ENCODE measurements around the gene MRGPRX2. TPM values are rescaled to one million over a fixed set of nuclear protein-coding genes. Genes with fewer than 3 reads are reported as not detected.

The MRGPRX2 gene
- total RNA-seq, 1 experiment from 2014 or later = not detected

GRCh38 chr11:19087658-19088057, 27.1 kb upstream of the MRGPRX2 start:
- Histone ChIP-seq H3K4me1 (no peaks in the 10 kb centered on the region), H3K9me3 (no peaks in the 10 kb centered on the region), H3K27me3 (replicated peaks; ENCODE audit: control insufficient read depth, insufficient read depth, low read length) (no peaks in the 10 kb centered on the region), H3K4me3 (ENCODE audit: low read depth, low read length) (no peak overlapping the region), H3K36me3 (ENCODE audit: control insufficient read depth, insufficient read depth, low read length) (no peaks in the 10 kb centered on the region)
- Mint-ChIP-seq H3K4me3 (ENCODE audit: unreplicated experiment) (no peak overlapping the region), H3K4me1 (ENCODE audit: low read depth, unreplicated experiment) (peaks cover 8% of the 10 kb centered on the region), H3K27me3 (ENCODE audit: insufficient read depth, unreplicated experiment) (peaks cover 8% of the 10 kb centered on the region), H3K9me3 (ENCODE audit: unreplicated experiment) (peaks cover 17% of the 10 kb centered on the region), H3K36me3 (ENCODE audit: insufficient read depth, unreplicated experiment) (no peaks in the 10 kb centered on the region), H3K27ac (ENCODE audit: unreplicated experiment) (no peak overlapping the region)
- ChIA-PET POLR2A (no interaction called here), CTCF (interaction anchor here (2.0 kb wide), 1 partner anchor 11 kb away, joined by 9 read pairs; no protein-coding TSS in a partner anchor)
- no TSS peak for BruUV-seq (replicated peaks)
- intact Hi-C loops (cut with micrococcal nuclease; ENCODE audit: unreplicated experiment) = no loop called here
- no peak for DNase-seq
- no peak for TF ChIP-seq CTCF (IDR thresholded peaks at IDR 0.05; ENCODE audit: insufficient read depth in 1 of 2, low read depth in 1 of 2, low read length in 1 of 2, severe bottlenecking in 1 of 2, unreplicated experiment in 1 of 2)

- intact Hi-C loops (cut with micrococcal nuclease; ENCODE audit: unreplicated experiment) = no loop called here
- Mint-ChIP-seq H3K36me3 (ENCODE audit: insufficient read depth, unreplicated experiment) (no peaks in the 10 kb centered on the region), H3K4me3 (ENCODE audit: unreplicated experiment) (no peak overlapping the region), H3K9me3 (ENCODE audit: unreplicated experiment) (peaks cover 17% of the 10 kb centered on the region), H3K27ac (ENCODE audit: unreplicated experiment) (no peak overlapping the region), H3K27me3 (ENCODE audit: insufficient read depth, unreplicated experiment) (peaks cover 8% of the 10 kb centered on the region), H3K4me1 (ENCODE audit: low read depth, unreplicated experiment) (no peaks in the 10 kb centered on the region)
- no peak for TF ChIP-seq CTCF (IDR thresholded peaks at IDR 0.05; ENCODE audit: insufficient read depth in 1 of 2, low read depth in 1 of 2, low read length in 1 of 2, severe bottlenecking in 1 of 2, unreplicated experiment in 1 of 2)
- H3K4me1 ChIP-seq = no peaks in the 10 kb centered on the region
- CTCF ChIA-PET = no interaction called here
- no peaks in the 10 kb centered on the region for H3K36me3 ChIP-seq (ENCODE audit: control insufficient read depth, insufficient read depth, low read length)
- POLR2A ChIA-PET = no interaction called here
- H3K9me3 ChIP-seq = no peaks in the 10 kb centered on the region
- H3K27me3 ChIP-seq (replicated peaks; ENCODE audit: control insufficient read depth, insufficient read depth, low read length) = no peaks in the 10 kb centered on the region
- no peak for DNase-seq
- no TSS peak for BruUV-seq (replicated peaks)
- H3K4me3 ChIP-seq (ENCODE audit: low read depth, low read length) = no peak overlapping the region
Observed at GRCh38 chr11:19084661-19085315, 24.3 kb upstream of the MRGPRX2 start.

GRCh38 chr11:19083166-19083565, 22.6 kb upstream of the MRGPRX2 start:
- TF ChIP-seq CTCF (IDR thresholded peaks at IDR 0.05; ENCODE audit: insufficient read depth in 1 of 2, low read depth in 1 of 2, low read length in 1 of 2, severe bottlenecking in 1 of 2, unreplicated experiment in 1 of 2) = no peak
- Histone ChIP-seq H3K9me3 (no peaks in the 10 kb centered on the region), H3K4me1 (no peaks in the 10 kb centered on the region), H3K4me3 (ENCODE audit: low read depth, low read length) (no peak overlapping the region), H3K36me3 (ENCODE audit: control insufficient read depth, insufficient read depth, low read length) (no peaks in the 10 kb centered on the region), H3K27me3 (replicated peaks; ENCODE audit: control insufficient read depth, insufficient read depth, low read length) (no peaks in the 10 kb centered on the region)
- Mint-ChIP-seq H3K4me1 (ENCODE audit: low read depth, unreplicated experiment) (no peaks in the 10 kb centered on the region), H3K27me3 (ENCODE audit: insufficient read depth, unreplicated experiment) (peaks cover 8% of the 10 kb centered on the region), H3K9me3 (ENCODE audit: unreplicated experiment) (peaks cover 17% of the 10 kb centered on the region), H3K27ac (ENCODE audit: unreplicated experiment) (no peak overlapping the region), H3K4me3 (ENCODE audit: unreplicated experiment) (no peak overlapping the region), H3K36me3 (ENCODE audit: insufficient read depth, unreplicated experiment) (no peaks in the 10 kb centered on the region)
- intact Hi-C loops (cut with micrococcal nuclease; ENCODE audit: unreplicated experiment) = no loop called here
- no peak for DNase-seq
- BruUV-seq (replicated peaks) = no TSS peak
- ChIA-PET CTCF (no interaction called here), POLR2A (no interaction called here)

Measured in Caco-2 (cell line).